OCI-LY3 (cell line): ENCODE data around the gene HTRA1.

Experiments used
- CTCF ChIP-seq: fragments of 200-600, 300-600 bp; sonication (generic); IDR thresholded peaks from 2 replicates; pipeline ENCODE4 v1.5.1; 2014; ENCODE audit warnings: antibody characterized with exemption, low read length, low read depth
- EZH2phosphoT487 ChIP-seq: fragments of 200-600 bp; shearing (Covaris generic); IDR thresholded peaks from 2 replicates; pipeline ENCODE4 v1.6.1; 2018; ENCODE audit warnings: antibody characterized with exemption, mixed run types, low read depth

- TF ChIP-seq CTCF, result no peak
- TF ChIP-seq EZH2phosphoT487, result no peak
Observed at GRCh38 chr10:122475591-122476332, 14.4 kb downstream of the HTRA1 start.
